Fibroblast of peridontal ligament (primary cell): Measurements from ENCODE around the gene ZNF416.
A peak's percentile ranks its signal among the peaks of the same experiment; 100 is the strongest.

Experiments used
- DNase-seq: peaks from one replicate; pipeline ENCODE4 v3.0.0-alpha.2; 2010; ENCODE audit errors: extremely low read depth

Gene ZNF416

GRCh38 chr19:57559008-57559403 is 19.7 kb downstream of the ZNF416 start:
- DNase-seq: peak; percentile 18

GRCh38 chr19:57558525-57558924 is 20.2 kb downstream of the ZNF416 start:
- peak; percentile 45 for DNase-seq

- DNase-seq: no peak
These were observed 21.1 kb downstream of the ZNF416 start for GRCh38 chr19:57557659-57558058.

GRCh38 chr19:57552432-57552831 is 26.3 kb downstream of the ZNF416 start:
- no peak for DNase-seq

GRCh38 chr19:57546513-57546912 is 32.2 kb downstream of the ZNF416 start:
- DNase-seq: no peak

GRCh38 chr19:57537953-57538547 is 40.7 kb downstream of the ZNF416 start:
- peak; percentile 7 for DNase-seq

- DNase-seq: peak; percentile 90
These were observed 51.4 kb downstream of the ZNF416 start, which contains the start of gene ZNF549 for GRCh38 chr19:57527136-57527881. Gene ZNF549, plus strand, starts transcription at chr19:57527356. Its CDS starts 218 bp downstream, at chr19:57527574.
